Right ventricle myocardium superior (tissue), 1 donor: ENCODE data around the gene GABRA4. TPM values are rescaled to one million over a fixed set of nuclear protein-coding genes. Genes with fewer than 3 reads are reported as not detected.

ENCODE experiments used
- ATAC-seq: fragments of 200-7000 bp; cut with Tn5 transposase; one replicate; pipeline ENCODE4 v1.9.1; 2020; ENCODE audit warnings: mild to moderate bottlenecking; ENCODE audit not compliant: poor library complexity
- DNase-seq: peaks from one replicate; pipeline ENCODE4 v3.0.0-alpha.2; 2020
- intact Hi-C: fragments of 100-400 bp; cut with DNase I; formaldehyde crosslinking; loops from one replicate; pipeline ENCODE4 v1.11.2; 2022
- total RNA-seq: library from RNA; stranded (reverse); fragmentation: NEBNext Ultra II Directional; extraction: Animal tissue kit (Norgen Biotek cat#: 25700); gene quantifications from one replicate; pipeline ENCODE4 v1.2.1, GENCODE V29; 2021
- donor health status: DM: no; HTN: yes; CAD: no; lungs with severe emphysema.

Gene GABRA4
- total RNA-seq, 1 donor from 2014 or later, result 5.9 TPM

DNA sequence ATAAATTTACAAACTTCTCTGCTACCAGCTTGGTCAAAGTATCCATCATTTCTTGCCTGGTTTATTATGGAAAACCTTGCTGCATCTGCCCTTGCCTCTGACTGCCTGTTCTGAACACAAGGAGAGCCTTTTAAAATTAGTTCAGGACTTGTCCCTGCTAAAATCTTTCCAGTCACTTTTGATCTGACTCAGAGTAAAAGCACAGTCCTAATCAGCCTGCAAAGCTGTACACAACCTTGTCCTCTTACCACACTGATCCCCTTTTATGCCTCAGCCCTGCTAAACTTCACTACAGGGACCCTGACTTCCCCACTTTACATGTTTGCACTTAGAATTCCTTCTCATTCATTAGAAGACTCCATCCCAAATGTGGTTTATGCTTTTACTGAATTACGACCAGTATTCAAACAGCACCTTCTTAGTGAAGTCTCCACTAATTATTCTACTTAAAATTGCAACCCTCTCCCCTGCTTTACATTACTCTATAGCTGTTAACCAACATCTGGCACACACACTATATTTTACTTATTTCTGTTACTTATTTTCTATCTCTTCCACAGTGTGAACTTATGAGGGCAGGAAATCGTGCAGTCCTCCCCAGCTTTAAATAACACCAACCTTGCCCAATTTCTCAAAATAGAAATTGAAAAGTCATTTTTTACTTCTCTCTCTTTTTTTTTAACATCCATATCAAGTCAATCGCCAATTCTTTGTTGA lies 6.3 kb downstream of the GABRA4 start:
- no peak for ATAC-seq
- intact Hi-C loops, result no loop called here

DNA sequence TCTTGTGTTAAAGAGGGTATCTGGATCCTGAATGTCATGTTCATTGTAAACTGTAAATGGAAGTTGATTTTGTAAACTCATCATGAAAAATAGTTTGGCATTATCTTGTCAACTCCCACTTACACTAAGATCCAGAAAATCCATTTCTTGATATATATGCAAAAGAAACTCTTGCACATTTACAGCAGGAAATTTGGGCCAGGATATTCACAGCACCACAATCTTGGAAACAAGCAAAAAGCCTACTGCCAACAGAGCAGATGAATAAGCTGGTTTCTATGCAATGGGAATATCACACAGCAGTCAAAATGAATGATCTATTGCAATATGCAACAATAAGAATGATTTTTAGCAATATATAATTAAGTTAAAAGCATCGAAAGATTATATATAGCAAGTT lies 8.6 kb downstream of the GABRA4 start:
- no peak for DNase-seq
- no peak for ATAC-seq
- intact Hi-C loops, result no loop called here

More for the DNA sequence above, 6.3 kb downstream of the GABRA4 start:
- no peak for DNase-seq

DNA sequence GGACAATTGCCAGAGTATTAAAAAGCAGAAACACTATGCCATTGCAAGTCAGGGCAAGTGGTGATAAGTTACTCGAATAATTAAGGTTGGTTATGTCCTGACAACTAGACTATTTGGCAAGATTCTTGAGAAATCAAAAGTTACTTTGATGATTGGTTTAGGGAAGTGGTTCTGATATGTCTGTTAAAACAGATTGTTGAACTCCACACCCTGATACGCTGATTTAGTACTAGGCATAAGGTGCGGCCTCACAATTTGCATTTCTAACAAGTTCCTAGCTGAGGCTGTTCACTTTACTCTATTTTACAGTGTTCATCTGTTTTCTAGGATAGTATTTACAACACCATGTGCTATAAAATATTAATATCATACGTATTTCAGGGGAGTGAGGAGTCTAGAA lies 12.5 kb downstream of the GABRA4 start:
- DNase-seq, result no peak
- ATAC-seq, result no peak
- intact Hi-C loops, result no loop called here

DNA sequence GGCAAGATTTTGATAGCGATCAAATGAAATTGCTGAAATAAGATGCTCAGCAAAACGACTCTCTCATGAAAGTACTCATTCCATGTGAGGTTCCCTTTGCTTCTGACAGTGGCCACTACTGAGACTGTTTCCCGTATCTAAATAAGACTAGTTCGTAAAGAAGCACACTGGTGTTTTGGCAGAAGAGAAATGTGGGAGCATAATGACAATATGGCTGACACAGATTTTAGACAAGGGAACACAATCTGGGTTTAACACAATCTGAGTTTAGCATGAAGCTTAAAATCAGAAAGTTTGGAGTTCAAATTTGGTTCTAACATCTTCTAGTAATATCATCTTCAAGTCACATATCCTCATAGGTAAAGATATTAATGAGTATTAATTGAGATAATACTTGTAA lies 13.7 kb downstream of the GABRA4 start:
- DNase-seq (no peak), ATAC-seq (no peak)
- intact Hi-C loops, result no loop called here

DNA sequence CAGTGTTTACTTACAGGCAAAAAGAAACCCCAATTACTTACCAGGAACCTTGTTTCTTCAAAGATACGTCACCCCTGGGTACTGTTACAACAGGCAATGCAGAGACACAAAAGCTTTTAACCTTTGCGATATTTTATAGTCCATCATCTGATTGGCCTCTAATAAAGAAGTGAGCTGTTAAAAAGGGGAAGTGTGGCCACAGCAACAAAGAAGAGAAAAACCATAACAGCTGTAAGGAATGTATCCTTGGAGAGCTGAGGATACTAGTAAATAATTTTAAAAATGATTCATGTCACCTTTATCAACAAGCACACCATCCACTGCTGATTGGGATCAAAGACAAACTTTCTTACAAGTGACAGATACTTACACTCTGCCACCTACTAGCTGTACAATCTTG lies 14.1 kb downstream of the GABRA4 start:
- no peak for DNase-seq
- no peak for ATAC-seq
- intact Hi-C loops, result no loop called here

DNA sequence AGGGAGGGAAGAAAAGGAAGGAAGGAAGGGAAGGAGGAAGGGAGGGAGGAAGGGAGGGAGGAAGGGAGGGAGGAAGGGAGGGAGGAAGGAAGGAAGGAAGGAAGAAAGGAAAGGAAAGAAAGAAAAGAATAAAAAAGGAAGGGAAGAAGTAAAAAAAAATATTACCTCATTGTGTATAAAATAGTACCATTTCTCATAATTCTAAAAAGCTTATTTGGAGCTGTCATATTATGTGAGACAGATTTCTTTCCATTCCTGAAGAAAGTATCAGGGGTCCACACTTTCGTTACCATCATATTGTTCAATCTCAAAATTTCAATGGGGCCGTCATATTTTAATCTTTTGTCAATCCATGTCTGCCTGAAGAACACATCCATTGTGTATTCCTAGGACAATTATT lies 16.1 kb downstream of the GABRA4 start:
- DNase-seq (no peak), ATAC-seq (no peak)
- intact Hi-C loops, result no loop called here

DNA sequence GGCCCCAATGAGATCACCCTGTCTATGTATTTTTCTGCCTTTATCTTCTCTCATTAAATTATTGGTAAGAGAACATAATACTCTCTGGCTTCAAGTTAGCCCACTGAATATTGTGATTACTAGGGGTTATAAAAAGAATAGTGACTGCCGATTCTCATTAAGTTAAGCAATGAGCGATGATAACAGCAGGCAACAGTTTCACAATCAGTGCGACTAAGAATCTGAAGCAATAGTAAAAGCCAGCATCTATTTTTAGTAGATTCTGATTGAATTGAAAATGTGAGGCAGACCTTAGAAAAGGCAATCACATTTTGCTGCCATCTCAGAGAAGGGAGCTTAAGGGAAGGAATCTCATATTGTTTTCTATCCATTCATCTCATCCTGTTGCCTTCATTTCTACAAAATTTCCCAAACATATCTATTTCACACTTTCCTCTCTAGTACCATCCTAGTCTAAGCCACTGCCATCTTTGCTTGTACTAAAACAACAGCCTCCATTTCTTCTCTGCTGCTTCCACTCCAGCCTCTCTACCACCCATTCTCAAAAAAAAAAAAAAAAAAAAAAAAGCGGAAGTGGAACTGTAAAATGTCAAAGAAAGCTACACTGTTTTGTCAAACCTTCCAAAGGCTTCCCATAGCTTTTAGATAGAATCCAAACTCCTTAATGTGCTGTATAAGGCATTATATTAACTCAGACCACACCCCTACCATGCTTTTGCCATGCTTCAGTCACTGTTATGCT lies 17.4 kb downstream of the GABRA4 start:
- intact Hi-C loops, result no loop called here
- DNase-seq, result no peak
- ATAC-seq, result no peak

DNA sequence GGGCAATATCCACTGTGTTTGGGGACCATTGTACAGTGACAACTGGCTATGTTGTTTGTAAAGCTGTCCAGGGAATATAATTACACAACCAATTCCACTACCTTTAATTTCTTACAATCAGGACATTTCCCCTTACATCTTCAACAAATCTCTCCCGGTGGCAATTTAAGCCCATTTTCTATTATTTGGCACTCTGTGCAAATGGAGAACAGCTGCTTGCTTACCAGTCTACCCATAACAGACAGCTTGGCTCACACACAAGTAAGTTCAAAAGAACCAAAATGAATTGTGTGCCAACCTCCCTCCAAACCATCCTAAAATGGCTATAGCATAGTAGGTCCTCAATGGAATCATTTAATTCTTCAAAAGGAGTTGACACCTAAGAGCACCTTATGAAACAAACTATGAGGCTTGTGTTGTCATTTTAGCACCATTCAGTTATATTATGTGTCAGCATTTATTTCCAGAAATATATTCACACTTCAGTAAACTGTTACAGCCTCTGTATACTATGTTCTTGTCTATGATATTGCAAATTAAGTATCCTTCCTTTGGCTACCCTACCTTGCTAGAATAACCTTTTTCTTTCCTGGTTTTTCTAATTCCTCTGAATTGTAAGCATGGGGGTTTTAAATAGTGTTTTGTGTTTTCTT lies 18.4 kb downstream of the GABRA4 start:
- intact Hi-C loops, result no loop called here
- ATAC-seq, result no peak
- no peak for DNase-seq

DNA sequence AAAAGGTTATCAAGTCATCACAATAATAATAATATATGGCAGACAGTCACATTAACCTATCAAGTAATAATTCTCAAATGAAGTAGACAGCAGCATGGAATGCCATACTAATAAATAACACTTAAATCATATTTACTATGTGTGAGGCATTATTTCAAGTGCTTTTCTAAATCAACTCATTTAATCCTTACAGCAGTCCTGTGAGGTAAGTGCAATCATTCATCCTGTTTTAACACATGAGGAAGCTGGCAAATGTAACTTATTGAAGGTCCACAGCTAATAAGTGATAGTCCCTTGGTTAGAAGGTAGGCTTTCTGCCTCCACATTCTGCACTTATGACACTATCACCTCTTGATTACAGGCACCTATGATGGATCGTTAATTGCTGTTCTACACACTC lies 24.5 kb downstream of the GABRA4 start:
- DNase-seq (no peak), ATAC-seq (no peak)
- intact Hi-C loops, result no loop called here

DNA sequence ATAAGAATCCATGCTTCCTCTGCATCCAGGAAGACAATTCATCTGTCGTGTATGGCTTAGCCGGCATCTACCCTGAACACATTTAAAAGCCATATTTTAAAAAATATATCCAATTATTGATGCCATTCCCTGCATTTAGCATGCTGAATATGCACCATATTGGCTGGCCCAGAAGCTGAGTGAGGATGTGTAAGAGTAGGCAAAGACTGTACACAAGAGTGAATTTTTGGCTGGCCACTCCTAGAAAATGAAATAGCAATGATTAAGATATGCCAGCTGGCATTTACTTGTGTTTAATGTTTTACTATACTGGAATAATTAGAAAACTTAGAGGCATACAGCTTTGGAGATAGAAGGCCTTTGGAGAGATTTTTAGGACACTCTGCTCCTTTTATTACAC lies 25.8 kb downstream of the GABRA4 start:
- intact Hi-C loops, result no loop called here
- DNase-seq (no peak), ATAC-seq (no peak)

DNA sequence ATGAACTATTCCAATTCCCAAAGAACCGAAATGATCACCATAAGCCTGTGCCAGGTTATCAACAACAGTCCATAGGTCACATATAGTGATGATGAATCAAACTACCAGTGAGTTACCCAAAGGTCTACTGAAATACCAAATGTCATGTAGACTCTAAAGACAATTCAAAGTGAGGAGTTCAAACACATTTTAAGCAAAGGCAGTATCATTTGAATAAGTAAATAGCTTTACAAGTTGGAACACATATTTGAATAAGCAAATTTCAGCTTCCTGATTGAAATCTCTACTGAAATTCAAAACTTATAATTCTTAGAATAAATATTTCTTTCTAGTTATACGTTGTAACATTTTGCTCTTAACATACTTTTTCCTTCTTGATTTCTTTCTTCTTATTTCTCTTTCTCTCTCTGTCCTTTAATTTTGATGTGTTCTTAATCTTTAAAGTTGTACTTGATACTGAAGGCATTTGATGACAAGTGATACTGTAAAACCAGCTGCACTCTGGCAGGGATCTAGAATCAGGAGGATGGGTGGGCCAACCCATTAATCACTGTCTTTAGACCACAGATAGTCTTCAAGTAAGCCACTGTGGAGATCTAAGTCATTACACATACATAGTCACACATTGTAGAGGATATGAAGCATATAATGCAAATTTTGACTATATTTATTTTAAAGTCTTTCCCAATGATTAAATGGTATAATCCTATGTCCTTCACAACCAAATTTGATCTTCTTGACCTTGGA lies 34.5 kb downstream of the GABRA4 start:
- ATAC-seq (no peak), DNase-seq (no peak)
- intact Hi-C loops, result no loop called here

DNA sequence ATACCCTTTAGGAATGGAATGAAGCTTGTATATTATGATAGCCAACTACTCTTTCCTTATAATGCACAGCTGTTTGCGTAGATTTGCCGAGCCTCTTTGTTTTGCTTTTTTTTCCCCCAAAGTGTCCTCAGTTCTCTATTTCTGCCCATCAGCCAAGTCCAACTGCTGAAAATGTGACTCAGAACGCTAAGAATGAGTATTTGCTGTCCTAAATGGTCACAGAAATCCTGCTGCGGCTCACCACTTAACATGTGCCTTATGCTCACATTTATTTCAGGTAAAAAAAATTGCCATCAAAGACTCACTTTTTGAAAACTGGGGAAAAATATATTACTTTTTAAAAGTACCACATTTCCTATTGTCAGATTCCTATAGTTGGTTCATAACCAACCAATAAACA lies 36.9 kb downstream of the GABRA4 start:
- ATAC-seq (no peak), DNase-seq (no peak)
- intact Hi-C loops, result no loop called here

DNA sequence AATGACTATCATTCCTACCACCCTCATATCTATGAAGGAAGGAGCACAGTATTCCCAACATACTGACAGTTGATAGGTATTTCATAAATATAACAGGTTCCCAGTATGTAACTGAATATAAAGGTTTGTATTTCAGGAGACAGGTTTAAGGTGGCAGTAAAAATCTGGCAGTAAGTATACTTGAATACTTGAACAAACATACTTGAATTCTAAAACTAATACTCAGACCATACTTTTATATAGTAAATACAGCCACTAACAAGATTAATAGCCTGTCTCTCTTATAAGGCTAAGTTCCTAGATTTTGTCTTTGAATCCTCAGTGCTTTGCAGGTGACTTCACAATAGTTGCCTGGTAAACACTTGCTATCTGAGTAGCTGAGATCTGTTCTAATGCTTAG lies 37.8 kb downstream of the GABRA4 start:
- DNase-seq (no peak), ATAC-seq (no peak)
- intact Hi-C loops, result no loop called here

DNA sequence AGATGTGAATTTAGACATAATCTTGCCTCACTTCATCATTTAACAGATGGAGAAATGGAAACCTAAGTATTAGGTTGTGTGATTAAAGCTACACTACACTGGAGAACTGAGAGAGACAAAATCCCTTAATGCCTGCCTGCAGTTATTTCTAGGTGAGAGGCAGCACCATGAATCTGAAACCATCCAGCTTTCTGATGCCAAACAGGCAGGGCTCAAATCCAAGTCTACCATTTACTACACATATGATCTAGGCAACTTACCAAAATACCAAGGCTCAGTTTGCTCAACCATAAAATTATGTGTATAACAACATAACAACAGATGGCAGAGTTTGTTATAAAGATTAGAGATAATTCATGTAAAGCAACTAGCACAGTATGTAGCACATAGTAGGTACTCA lies 38.7 kb downstream of the GABRA4 start:
- no peak for ATAC-seq
- intact Hi-C loops, result no loop called here

DNA sequence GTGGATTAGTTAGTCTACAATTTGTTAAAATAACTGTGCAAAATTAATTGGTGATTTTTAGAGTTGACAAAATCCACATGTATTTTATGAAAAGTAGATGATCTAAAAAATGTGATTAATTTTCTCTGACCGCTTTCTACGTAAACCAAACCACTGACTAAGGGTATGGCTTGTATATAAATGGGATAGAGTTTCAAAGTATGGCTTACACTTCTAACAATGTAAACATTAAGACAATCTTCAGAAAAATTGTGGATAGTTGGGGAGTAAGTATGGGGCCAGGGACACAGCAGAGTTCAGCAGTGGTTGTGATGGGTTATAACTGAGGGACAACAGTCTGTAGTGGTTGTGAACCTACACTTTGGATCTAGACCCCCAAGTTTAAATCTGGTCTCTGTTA lies 39.8 kb downstream of the GABRA4 start:
- intact Hi-C loops, result no loop called here
- no peak for ATAC-seq
- DNase-seq, result no peak

More for the DNA sequence above, 38.7 kb downstream of the GABRA4 start:
- no peak for DNase-seq

DNA sequence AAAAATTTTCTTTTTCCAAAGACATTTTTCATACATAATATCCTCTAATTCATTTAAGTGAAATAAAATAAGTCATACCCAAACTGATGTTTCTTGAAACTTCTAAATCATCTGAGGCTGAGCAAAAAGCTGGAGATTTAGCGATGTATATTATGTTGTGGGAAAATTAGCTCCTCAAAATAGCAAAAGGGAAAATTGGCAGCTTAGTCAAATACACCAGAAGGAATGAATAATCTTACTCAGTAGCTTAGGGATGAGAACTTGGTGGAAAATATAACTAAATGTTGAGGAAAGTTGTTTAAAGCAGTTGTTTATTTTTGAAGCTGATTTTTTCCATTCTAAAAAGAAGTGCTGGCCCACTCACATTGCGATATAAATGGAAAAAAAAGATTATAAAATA lies 40.9 kb downstream of the GABRA4 start:
- no peak for ATAC-seq
- no peak for DNase-seq
- intact Hi-C loops, result no loop called here

DNA sequence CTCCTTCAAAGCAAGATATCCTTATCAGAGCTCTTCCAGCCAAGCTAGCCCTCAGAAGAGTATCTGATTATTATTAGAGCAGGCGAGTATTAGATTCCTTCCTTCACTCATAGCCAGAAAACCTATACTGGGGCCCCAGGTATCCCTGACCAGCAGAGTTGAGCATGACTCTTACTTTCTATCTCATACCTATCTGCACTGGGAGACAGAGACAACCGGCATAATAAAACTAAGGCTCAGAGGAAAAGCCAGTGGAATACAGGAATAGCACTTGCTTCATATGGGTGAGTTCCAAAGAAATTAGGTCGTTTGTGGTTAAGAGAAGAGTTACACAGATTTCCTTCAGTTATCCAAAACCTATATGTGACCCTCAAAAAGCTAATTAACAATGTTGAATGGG lies 42.6 kb downstream of the GABRA4 start:
- ATAC-seq (no peak), DNase-seq (no peak)
- intact Hi-C loops, result no loop called here

DNA sequence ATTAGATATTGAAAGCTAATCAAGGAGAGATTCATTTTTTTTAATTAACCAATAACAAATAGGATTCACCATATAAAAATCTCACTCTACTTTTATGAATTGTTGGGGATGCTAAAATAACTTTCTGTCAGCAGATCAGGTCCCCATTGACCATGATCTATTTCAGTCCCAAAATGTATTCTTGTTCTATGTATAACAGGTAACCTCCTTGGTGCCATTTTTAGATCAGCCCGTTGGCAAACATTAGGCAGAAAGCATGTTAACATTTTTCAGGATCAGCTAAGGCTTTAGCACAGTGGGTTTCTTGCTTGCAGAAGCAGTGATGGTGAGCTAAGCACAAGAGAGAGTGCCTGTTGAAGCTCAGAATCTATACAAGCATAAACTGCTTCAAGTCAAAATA lies 43.6 kb downstream of the GABRA4 start:
- DNase-seq, result no peak
- intact Hi-C loops, result no loop called here
- ATAC-seq, result peak; percentile 36

DNA sequence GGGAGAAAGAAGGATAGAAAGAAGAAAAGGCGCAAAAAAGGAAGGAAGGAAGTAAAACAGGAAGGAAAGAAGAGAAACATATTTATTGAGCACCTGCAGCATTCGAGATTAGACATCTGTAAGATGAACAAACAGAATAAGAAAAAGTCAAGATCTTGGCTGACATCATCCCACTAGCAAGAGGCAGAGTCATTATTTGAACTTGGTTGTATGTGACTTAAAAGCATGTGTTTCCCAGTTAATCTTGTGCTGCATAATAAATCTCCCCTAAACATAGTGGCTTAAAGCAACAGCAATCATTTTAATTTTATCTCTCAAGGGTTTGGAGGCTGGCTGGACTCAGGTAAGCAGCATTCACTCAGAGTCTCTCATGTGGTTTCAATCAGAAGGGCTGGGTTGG lies 45.8 kb downstream of the GABRA4 start:
- no peak for DNase-seq
- intact Hi-C loops, result no loop called here
- no peak for ATAC-seq
